Lower lobe of right lung (tissue), 2 donors: Measurements from ENCODE around the gene TRIM41. TPM values are rescaled to one million over a fixed set of nuclear protein-coding genes. Genes with fewer than 3 reads are reported as not detected.
"Not testable (repeated sequence)": the region's sequence is repeated elsewhere in the genome, so short reads cannot be mapped to it uniquely, and the experiment has no call there.

Source experiments
- ATAC-seq, 2 donors: fragments of 200-7000 bp; cut with Tn5 transposase; one replicate each; pipeline ENCODE4 v1.9.1; 2020 to 2022; ENCODE audit warnings: mild to moderate bottlenecking in 2 of 2, moderate library complexity in 2 of 2
- DNase-seq: peaks from one replicate; pipeline ENCODE4 v3.0.0-alpha.2; 2020
- H3K27ac ChIP-seq: fragments of 200-600 bp; one replicate; pipeline ENCODE4 v1.8.0; 2022
- H3K27me3 ChIP-seq: fragments of 200-600 bp; one replicate; pipeline ENCODE4 v1.8.0; 2022; ENCODE audit warnings: low read depth
- H3K36me3 ChIP-seq: fragments of 200-600 bp; one replicate; pipeline ENCODE4 v1.8.0; 2022; ENCODE audit warnings: mild to moderate bottlenecking
- H3K4me1 ChIP-seq: fragments of 200-600 bp; one replicate; pipeline ENCODE4 v1.8.0; 2022
- H3K4me3 ChIP-seq: fragments of 200-600 bp; one replicate; pipeline ENCODE4 v1.8.0; 2022; ENCODE audit warnings: mild to moderate bottlenecking
- H3K9me3 ChIP-seq: fragments of 200-600 bp; one replicate; pipeline ENCODE4 v1.8.0; 2022
- intact Hi-C: fragments of 100-400 bp; cut with DNase I; formaldehyde crosslinking; loops from one replicate; pipeline ENCODE4 v1.11.0; 2022
- long read RNA-seq: library from polyadenylated mRNA; unstranded; transcript quantifications from one replicate; pipeline ENCODE4 v2.0.0, GENCODE V29; 2021
- total RNA-seq: library from RNA; stranded (reverse); fragmentation: NEBNext Ultra II Directional; extraction: Animal tissue kit (Norgen Biotek cat#: 25700); gene quantifications from one replicate; pipeline ENCODE4 v1.2.1, GENCODE V29; 2021
- TF ChIP-seq, protein P1 (sequence below): fragments of 200-600 bp; IDR thresholded peaks from one replicate; pipeline ENCODE4 v1.8.0; 2022; ENCODE audit warnings: antibody characterized with exemption, mild to moderate bottlenecking
- donor health status: DM: no; HTN: yes; CAD: no; lungs with severe emphysema.

The TRIM41 gene
- total RNA-seq, result 29.1 TPM
- long read RNA-seq, partial matches to known transcripts, result 0 of 14 reads
- long read RNA-seq, other reads (novel, unspliced or antisense), result 13 of 14 reads

DNA sequence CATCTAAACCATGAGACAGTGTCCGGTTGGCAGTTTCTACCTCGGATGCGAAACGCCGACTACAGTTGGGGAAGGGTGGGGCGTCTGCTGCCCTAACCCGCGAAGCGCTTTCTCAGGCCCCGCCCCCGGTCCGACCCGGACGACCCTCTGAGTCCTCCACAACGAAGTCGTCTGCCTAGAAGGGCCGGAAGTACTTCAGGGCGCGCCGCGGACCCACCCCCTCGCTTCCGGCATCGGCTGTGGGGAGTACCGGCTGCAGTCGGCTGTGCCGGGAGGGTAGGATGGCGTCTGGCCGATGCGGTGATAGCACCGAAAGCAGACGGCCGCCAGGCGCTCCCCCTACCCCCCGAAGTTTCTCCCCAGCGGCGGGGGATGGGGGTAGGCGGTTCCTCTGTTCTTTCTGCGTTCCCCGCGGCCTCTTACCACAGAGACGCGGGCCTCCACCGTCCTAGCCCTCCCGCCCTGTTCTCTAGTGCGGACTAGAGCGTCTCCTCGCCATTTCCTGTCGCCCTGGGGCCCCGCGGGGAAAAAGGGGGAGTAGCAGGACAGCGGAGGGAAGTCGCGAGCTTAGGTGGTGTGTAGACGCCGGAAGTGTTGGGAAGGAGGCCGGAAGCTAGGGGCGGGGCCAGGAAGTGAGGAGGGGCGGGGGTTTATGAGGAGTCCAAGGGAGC, at the start of gene TRIM41:
Gene TRIM41, plus strand, starts transcription at position 224 of the 671 bp plus-strand sequence. CDS start 719 bp downstream, outside the sequence.
- H3K4me1 ChIP-seq, result peaks cover 41% of the 10 kb centered on the region
- peak within 1 kb of the TSS; percentile 84 for H3K4me3 ChIP-seq
- intact Hi-C loops, result no loop called here
- ATAC-seq, result peak; percentile 90 to 93
- peak within 1 kb of the TSS; percentile 97 for H3K27ac ChIP-seq
- H3K27me3 ChIP-seq, result no peaks in the 10 kb centered on the region
- peak; percentile 99 for DNase-seq
- TF ChIP-seq, protein P1, sequence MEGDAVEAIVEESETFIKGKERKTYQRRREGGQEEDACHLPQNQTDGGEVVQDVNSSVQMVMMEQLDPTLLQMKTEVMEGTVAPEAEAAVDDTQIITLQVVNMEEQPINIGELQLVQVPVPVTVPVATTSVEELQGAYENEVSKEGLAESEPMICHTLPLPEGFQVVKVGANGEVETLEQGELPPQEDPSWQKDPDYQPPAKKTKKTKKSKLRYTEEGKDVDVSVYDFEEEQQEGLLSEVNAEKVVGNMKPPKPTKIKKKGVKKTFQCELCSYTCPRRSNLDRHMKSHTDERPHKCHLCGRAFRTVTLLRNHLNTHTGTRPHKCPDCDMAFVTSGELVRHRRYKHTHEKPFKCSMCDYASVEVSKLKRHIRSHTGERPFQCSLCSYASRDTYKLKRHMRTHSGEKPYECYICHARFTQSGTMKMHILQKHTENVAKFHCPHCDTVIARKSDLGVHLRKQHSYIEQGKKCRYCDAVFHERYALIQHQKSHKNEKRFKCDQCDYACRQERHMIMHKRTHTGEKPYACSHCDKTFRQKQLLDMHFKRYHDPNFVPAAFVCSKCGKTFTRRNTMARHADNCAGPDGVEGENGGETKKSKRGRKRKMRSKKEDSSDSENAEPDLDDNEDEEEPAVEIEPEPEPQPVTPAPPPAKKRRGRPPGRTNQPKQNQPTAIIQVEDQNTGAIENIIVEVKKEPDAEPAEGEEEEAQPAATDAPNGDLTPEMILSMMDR, result peak; percentile 22
- H3K36me3 ChIP-seq, result peaks cover 12% of the 10 kb centered on the region
- no peaks in the 10 kb centered on the region for H3K9me3 ChIP-seq

DNA sequence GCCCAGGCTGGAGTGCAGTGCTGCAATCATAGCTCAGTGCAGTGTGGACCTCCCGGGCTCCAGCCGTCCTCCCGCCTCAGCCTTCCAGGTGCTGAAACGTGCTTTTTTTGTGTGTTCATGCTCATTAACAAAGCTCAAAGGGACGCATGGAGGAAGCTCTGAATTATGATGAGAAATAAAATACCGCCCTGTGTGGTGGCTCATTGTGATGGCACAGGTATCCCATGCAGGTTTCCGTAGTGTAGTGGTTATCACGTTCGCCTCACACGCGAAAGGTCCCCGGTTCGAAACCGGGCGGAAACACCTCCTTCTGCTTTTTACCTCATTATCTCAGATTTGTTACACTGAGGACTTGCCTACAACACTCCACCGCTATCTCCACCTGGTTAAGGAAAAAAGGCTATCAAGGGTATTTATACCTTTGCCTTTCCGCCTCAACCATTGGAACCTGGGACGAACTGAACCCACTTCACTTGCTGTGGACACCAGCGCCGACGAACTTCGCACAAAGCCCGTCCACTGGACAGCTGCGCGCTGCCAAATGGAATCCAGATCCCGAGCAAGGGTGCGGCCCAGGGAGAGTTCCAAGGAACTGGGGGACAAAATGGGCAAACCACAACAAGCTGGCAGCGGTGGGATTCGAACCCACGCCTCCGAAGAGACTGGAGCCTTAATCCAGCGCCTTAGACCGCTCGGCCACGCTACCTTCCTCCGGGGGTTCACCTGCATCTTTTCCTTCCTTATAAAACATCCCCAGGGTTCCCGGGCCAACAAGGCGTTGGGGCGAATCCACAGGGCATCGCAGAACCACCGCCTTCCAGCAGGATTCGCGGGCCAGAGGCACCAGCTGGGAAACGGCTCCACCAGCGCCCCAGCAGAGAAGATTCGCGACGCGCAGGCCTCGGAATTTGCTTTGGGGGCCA, 49.4 kb upstream of the TRIM41 start:
- ATAC-seq, result peak; percentile 43 to 49
- Histone ChIP-seq H3K36me3 (no peaks in the 10 kb centered on the region), H3K27me3 (peaks cover 66% of the 10 kb centered on the region), H3K9me3 (no peaks in the 10 kb centered on the region), H3K4me3 (peak overlapping the region; percentile 25), H3K27ac (no peak overlapping the region), H3K4me1 (peaks cover 25% of the 10 kb centered on the region)
- TF ChIP-seq, protein P1, result no peak
- intact Hi-C loops, result no loop called here
- no peak for DNase-seq

DNA sequence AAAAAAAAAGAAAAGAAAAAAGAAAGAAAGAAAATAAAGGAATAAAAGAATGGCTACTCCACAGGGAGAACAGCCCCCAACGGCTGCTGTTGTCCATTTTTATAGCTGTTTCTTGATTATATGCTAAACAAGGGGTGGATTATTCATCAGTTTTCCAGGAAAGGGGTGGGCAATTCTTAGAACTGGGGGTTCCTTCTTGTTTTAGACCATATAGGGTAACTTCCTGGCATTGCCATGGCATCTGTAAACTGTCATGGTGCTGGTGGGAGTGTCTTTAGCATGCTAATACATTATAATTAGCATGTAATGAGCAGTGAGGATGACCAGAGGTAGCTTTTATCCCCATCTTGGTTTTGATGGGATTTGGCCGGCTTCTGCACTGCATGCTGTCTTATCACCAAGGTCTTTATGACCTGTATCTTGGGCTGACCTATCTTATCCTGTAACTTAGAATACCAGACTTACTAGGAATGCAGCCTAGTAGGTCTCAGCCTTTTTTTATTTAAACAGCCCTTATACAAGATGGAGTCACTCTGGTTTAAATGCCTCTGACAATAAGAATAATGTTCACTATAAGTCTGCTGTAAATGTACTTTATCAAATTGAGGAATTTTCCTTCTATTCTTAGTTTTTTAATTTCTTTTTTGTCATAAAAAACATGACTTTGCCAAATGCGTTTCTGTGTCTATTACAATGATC, 46.7 kb upstream of the TRIM41 start:
- peaks cover 14% of the 10 kb centered on the region for H3K4me1 ChIP-seq
- ATAC-seq (no peak), DNase-seq (no peak)
- intact Hi-C loops, result no loop called here
- no peaks in the 10 kb centered on the region for H3K9me3 ChIP-seq
- no peak overlapping the region for H3K27ac ChIP-seq
- H3K4me3 ChIP-seq, result no peak overlapping the region
- H3K36me3 ChIP-seq, result no peaks in the 10 kb centered on the region
- peaks cover 40% of the 10 kb centered on the region for H3K27me3 ChIP-seq
- TF ChIP-seq, protein P1, result no peak

DNA sequence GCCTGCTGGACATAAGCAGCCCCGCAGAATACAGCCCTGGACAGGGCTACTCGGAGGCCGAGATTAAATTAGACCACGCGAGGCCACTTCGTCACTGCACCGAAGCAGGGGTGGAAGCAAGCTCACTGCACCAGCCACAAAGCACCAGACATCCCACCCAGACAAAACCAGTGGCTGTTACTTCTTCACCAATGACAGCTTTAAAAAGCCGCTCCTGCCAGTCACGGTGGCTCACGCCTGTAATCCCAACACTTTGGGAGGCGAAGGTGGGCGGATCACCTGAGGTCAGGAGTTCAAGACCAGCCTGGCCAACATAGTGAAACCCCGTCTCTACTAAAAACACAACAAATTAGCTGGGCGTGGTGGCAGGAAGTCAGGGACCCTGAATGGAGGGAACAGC, 45.5 kb upstream of the TRIM41 start:
- H3K4me3 ChIP-seq, DNase-seq, H3K36me3 ChIP-seq, ATAC-seq, H3K9me3 ChIP-seq, intact Hi-C loops, H3K27ac ChIP-seq: not testable (repeated sequence)
- Histone ChIP-seq H3K27me3 (peaks cover 30% of the 10 kb centered on the region), H3K4me1 (peaks cover 17% of the 10 kb centered on the region)

DNA sequence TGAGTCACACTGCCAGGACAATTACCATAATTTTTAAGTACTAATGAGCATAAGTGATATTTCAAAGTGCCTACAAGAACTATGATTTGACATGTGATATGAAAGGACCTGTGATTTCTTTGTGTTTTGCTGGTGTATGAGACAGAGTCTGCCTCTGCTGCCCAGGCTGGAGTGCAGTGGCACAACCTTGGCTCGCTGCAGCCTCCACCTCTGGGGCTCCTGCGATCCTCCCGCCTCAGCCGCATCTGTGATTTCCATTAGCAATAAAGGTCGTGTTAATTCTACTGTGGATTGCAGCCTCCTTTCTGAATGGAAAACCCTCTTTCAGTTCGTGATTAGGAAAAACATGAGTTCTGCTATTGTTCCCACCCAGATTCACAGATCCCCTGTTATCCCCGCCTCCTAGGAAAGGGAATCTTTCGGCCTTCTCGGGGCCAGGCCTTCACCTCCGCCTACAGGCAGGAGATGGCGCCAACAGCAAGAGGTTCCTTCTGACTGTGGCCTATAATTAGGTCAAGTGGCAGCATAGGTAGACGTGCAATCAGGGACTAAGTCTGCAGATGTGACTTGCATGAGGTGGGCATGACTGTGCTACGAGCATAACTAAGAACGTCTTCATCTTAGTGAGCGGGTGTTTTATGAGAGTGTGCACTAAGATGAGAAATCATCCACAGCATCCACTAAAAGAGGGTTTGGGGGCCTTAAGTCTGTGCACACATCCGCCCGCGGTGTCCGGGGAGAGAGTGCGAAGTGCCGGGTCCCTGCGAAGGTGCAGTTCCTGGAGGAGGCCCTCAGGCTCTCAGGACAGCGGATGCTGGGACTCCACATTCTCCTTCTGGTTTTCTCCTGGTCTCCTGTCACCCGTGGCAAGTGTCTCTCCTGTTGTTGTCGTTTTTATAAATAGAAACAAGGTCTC, 41.2 kb upstream of the TRIM41 start:
- intact Hi-C loops, result no loop called here
- DNase-seq (peak; percentile 79), ATAC-seq (peak; percentile 83 to 89)
- no peak overlapping the region for H3K27ac ChIP-seq
- no peaks in the 10 kb centered on the region for H3K27me3 ChIP-seq
- TF ChIP-seq, protein P1, result peak; percentile 79
- H3K9me3 ChIP-seq, result no peaks in the 10 kb centered on the region
- no peaks in the 10 kb centered on the region for H3K36me3 ChIP-seq
- no peak overlapping the region for H3K4me3 ChIP-seq
- H3K4me1 ChIP-seq, result peaks cover 8% of the 10 kb centered on the region
